GM12878 (cell line): ENCODE data around the gene PLEKHG2. TPM values are rescaled to one million over a fixed set of nuclear protein-coding genes. Genes with fewer than 3 reads are reported as not detected.

ENCODE experiments used
- ATAC-seq: fragments of 200-7000 bp; cut with Tn5 transposase; 3 replicates; pipeline ENCODE4 v1.9.1; 2020; ENCODE audit warnings: mild to moderate bottlenecking, moderate library complexity
- BruUV-seq: library from RNA; stranded (reverse); fragments of 400-500 nt; replicated peaks from 2 replicates; lab custom pipeline; 2021; lab: Mats Ljungman, UMichigan
- CTCF ChIA-PET: fragments of 300-600 bp; sonication (Branson Sonifier 250); formaldehyde crosslinking; extraction: SDS; loops from one replicate; lab custom pipeline; 2021; ENCODE audit warnings: inconsistent platforms; lab: Yijun Ruan, JAX
- POLR2A ChIA-PET: fragments of 350-600 bp; formaldehyde crosslinking; extraction: SDS; loops from one replicate; lab custom pipeline; 2021; ENCODE audit warnings: inconsistent platforms; lab: Charles Lee
- RAD21 ChIA-PET: fragments of 300-600 bp; sonication (Branson Sonifier 250); formaldehyde crosslinking; loops from one replicate; lab custom pipeline; 2023; ENCODE audit warnings: antibody characterized with exemption; ENCODE audit not compliant: unreplicated experiment; lab: Charles Lee
- SMC1A ChIA-PET: fragments of 300-600 bp; sonication (Branson Sonifier 250); formaldehyde crosslinking; loops from one replicate; lab custom pipeline; 2023; ENCODE audit not compliant: unreplicated experiment, uncharacterized antibody; lab: Charles Lee
- DNase-seq: peaks from one replicate; pipeline ENCODE4 v3.0.0-alpha.2; 2011; ENCODE audit warnings: low read depth, low spot score
- FAIRE-seq: peaks from 3 replicates; lab custom pipeline; 2011; peaks lifted over from hg19 to GRCh38; lab: Jason Lieb, UNC
- H2AFZ ChIP-seq: 2 replicates; pipeline ENCODE4 v1.6.0; 2011; ENCODE audit warnings: low read depth, low read length, control low read depth; ENCODE audit not compliant: control insufficient read depth
- H3K27ac ChIP-seq: 2 replicates; pipeline ENCODE4 v1.5.1; 2011; ENCODE audit warnings: control low read depth; ENCODE audit not compliant: control insufficient read depth, insufficient read depth
- H3K27me3 ChIP-seq, 2 experiments: replicated peaks in 1 of 2; 2 replicates each; pipeline versions ENCODE4 v1.6.0 to v1.6.1; 2011; ENCODE audit warnings: low read length in 1 of 2; ENCODE audit not compliant: control insufficient read depth in 2 of 2, insufficient read depth in 2 of 2
- H3K36me3 ChIP-seq, 2 experiments: 2 replicates each; pipeline ENCODE4 v1.5.1; 2011; ENCODE audit warnings: low read length in 1 of 2; ENCODE audit not compliant: control insufficient read depth in 2 of 2, insufficient read depth in 2 of 2
- H3K4me1 ChIP-seq: 2 replicates; pipeline ENCODE4 v1.6.1; 2011; ENCODE audit warnings: mild to moderate bottlenecking, low read length, moderate library complexity, mixed read lengths; ENCODE audit not compliant: control insufficient read depth, insufficient read depth
- H3K4me2 ChIP-seq: 2 replicates; pipeline ENCODE4 v1.6.0; 2011; ENCODE audit warnings: control low read depth; ENCODE audit not compliant: control insufficient read depth, insufficient read depth
- H3K4me3 ChIP-seq: fragments of 200-600 bp; sonication (generic); 2 replicates; pipeline ENCODE4 v1.5.1; 2016
- H3K79me2 ChIP-seq: 2 replicates; pipeline ENCODE4 v1.6.0; 2011; ENCODE audit warnings: low read length; ENCODE audit not compliant: control insufficient read depth, insufficient read depth
- H3K9ac ChIP-seq: 2 replicates; pipeline ENCODE4 v1.8.0; 2011; ENCODE audit warnings: low read length, control low read depth, mixed read lengths; ENCODE audit not compliant: control insufficient read depth, insufficient read depth
- H3K9me3 ChIP-seq: replicated peaks from 3 replicates; pipeline ENCODE4 v1.5.1; 2011; ENCODE audit warnings: mild to moderate bottlenecking, low read length; ENCODE audit not compliant: control insufficient read depth, insufficient read depth
- H4K20me1 ChIP-seq: 2 replicates; pipeline ENCODE4 v1.6.0; 2011; ENCODE audit not compliant: control insufficient read depth, insufficient read depth
- BCL11A ChIP-seq: IDR thresholded peaks from 2 replicates; pipeline ENCODE4 v1.6.1; 2011; ENCODE audit warnings: low read depth, low read length
- EP300 ChIP-seq, 2 experiments: fragments of 150-350 bp in 1 of 2; IDR thresholded peaks; 2 replicates each; pipeline ENCODE4 v1.6.1; 2011 to 2012; ENCODE audit warnings: low read depth in 2 of 2, low read length in 2 of 2, borderline replicate concordance in 1 of 2, improper control_type of control experiment in 1 of 2, inconsistent platforms in 1 of 2; ENCODE audit not compliant: control insufficient read depth in 1 of 2
- ESRRA ChIP-seq: IDR thresholded peaks from 2 replicates; pipeline ENCODE4 v1.6.1; 2012; ENCODE audit warnings: mild to moderate bottlenecking, low read length, improper control_type of control experiment
- FOS ChIP-seq: IDR thresholded peaks from 3 replicates; pipeline ENCODE4 v1.6.1; 2011; ENCODE audit warnings: borderline replicate concordance; ENCODE audit not compliant: insufficient read length; ENCODE audit errors: extremely low read depth
- FOXM1 ChIP-seq: IDR thresholded peaks from 2 replicates; pipeline ENCODE4 v1.6.1; 2012; ENCODE audit warnings: low read depth, mild to moderate bottlenecking, inconsistent platforms, low read length, moderate library complexity
- POLR2A ChIP-seq: IDR thresholded peaks from 2 replicates; pipeline ENCODE4 v1.6.1; 2011; ENCODE audit warnings: low read depth, mild to moderate bottlenecking, low read length
- RCOR1 ChIP-seq: conservative IDR thresholded peaks from 2 replicates; pipeline ENCODE4 v1.6.1; 2012; ENCODE audit warnings: low read depth, low read length, improper control_type of control experiment
- SMAD1 ChIP-seq: fragments of 450-650 bp; IDR thresholded peaks from 2 replicates; pipeline ENCODE4 v1.6.1; 2018; ENCODE audit warnings: mild to moderate bottlenecking, low read depth; ENCODE audit not compliant: partially characterized antibody
- SMAD5 ChIP-seq: IDR thresholded peaks from 2 replicates; pipeline ENCODE4 v1.6.1; 2016; ENCODE audit warnings: antibody characterized with exemption, low read depth
- TCF3 ChIP-seq: IDR thresholded peaks from 2 replicates; pipeline ENCODE4 v1.6.1; 2012; ENCODE audit warnings: low read depth, mild to moderate bottlenecking, low read length, borderline replicate concordance; ENCODE audit not compliant: insufficient read depth
- WRNIP1 ChIP-seq: IDR thresholded peaks from 2 replicates; pipeline ENCODE4 v1.6.1; 2011; ENCODE audit warnings: low read depth, low read length, improper control_type of control experiment, borderline replicate concordance
- ZNF384 ChIP-seq: IDR thresholded peaks from 2 replicates; pipeline ENCODE4 v1.6.1; 2012; ENCODE audit warnings: low read depth, mild to moderate bottlenecking, low read length, improper control_type of control experiment, borderline replicate concordance
- WGBS: methylation state at CpG from one replicate; pipeline ENCODE4 v1.1.6; 2016; ENCODE audit warnings: low lambda C conversion rate; ENCODE audit not compliant: insufficient replicate concordance, insufficient coverage; ENCODE audit errors: missing lambda C conversion rate; 5-methylcytosine and 5-hydroxymethylcytosine counted together
- in situ Hi-C: fragments of 300-500 bp; cut with MboI; formaldehyde crosslinking; loops from 9 replicates; pipeline ENCODE4 v1.14.3; 2018; ENCODE audit warnings: mixed read lengths
- intact Hi-C: fragments of 100-400 bp; cut with micrococcal nuclease; formaldehyde crosslinking; loops from one replicate; pipeline ENCODE4 v1.14.2; 2022; ENCODE audit not compliant: unreplicated experiment
- polyA plus RNA-seq, 11 experiments: library from polyadenylated mRNA; depleted of rRNA in 4 of 11; unstranded in 6 of 11; stranded (reverse) in 5 of 11; fragments of >200 nt; fragmentation: Nextera tagmentation in 4 of 11; fragmentation: Illumina TruSeq in 1 of 11; extraction: Ambion mirVana in 4 of 11; extraction: Trizol in 1 of 11; gene quantifications; 1 replicate in 1 of 11; 2 replicates in 10 of 11; pipeline versions ENCODE4 v1.2.1 to v1.2.3, GENCODE V29; 2011 to 2016; ENCODE audit warnings: inconsistent platforms in 2 of 11, missing spikeins in 2 of 11, low read depth in 1 of 11
- total RNA-seq, 4 experiments: library from RNA; depleted of rRNA in 3 of 4; stranded (reverse); fragments of >200 nt in 3 of 4; fragmentation: Illumina TruSeq in 1 of 4; extraction: Trizol in 1 of 4; gene quantifications; 2 replicates each; pipeline versions ENCODE4 v1.2.1 to v1.2.3, GENCODE V29; 2013 to 2021
- TF ChIP-seq, protein P1 (sequence below), 3 experiments: IDR thresholded peaks in 2 of 3; conservative IDR thresholded peaks in 1 of 3; 2 replicates each; pipeline ENCODE4 v1.5.1; 2011; ENCODE audit warnings: low read depth in 3 of 3, low read length in 3 of 3, mild to moderate bottlenecking in 3 of 3, control low read depth in 2 of 3, moderate library complexity in 2 of 3, inconsistent platforms in 1 of 3, mixed read lengths in 1 of 3; ENCODE audit not compliant: control insufficient read depth in 2 of 3, insufficient read depth in 1 of 3; ENCODE audit errors: extremely low read depth in 1 of 3
- TF ChIP-seq, protein P2 (sequence below): IDR thresholded peaks from 2 replicates; pipeline ENCODE4 v1.6.1; 2011; ENCODE audit warnings: low read depth, low read length, improper control_type of control experiment, borderline replicate concordance

Gene PLEKHG2
- total and polyA plus RNA-seq, 10 of the 15 experiments (the other 5 are each of a cell fraction or from before 2014, with no cell fraction given), result 3.0 to 62.5 (median 17.2) TPM

DNA sequence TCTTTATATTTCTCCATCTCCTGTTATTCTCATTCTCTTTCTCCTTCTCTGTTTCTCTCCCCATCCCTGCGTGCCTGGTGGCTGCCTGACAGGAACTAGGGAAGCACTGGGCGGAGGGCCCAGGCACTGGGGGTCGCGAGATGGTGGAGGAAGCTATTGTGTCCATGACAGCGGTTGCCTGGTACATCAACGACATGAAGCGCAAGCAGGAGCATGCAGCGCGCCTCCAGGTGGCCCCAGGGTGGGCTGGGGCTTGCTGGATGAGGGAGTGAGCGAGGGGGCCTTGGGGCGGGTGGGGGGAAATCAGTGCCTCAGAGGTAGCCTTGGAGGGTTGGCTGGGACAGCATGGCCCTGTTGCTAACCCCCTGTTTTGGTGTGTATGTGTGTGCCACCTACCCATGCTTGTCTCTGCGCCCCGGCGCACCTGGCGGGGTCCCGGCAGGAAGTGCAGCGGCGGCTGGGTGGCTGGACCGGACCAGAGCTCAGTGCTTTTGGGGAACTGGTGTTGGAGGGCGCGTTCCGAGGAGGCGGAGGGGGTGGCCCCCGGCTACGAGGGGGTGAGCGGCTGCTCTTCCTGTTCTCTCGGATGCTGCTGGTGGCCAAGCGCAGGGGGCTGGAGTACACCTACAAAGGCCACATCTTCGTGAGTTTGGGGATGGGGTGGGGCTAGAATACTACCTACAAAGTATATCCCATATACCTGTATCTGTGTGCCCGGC, 5.2 kb downstream of the PLEKHG2 start:
- no peaks in the 10 kb centered on the region for H3K9me3 ChIP-seq
- no TSS peak for BruUV-seq
- ChIA-PET SMC1A (no interaction called here), RAD21 (no interaction called here), CTCF (interaction anchor here (0.6 kb wide), 1 partner anchor 111 kb away, joined by 3 read pairs; no protein-coding TSS in a partner anchor), POLR2A (interaction anchor here (0.7 to 1.2 kb wide), 2 partner anchors 11 to 217 kb away, joined by 3 read pairs; no protein-coding TSS in a partner anchor)
- ATAC-seq, result no peak
- no peak overlapping the region for H3K27ac ChIP-seq
- H3K79me2 ChIP-seq, result peaks cover 24% of the 10 kb centered on the region
- WGBS, result 97% methylated on average over 30 of the region's 30 CpGs
- no peaks in the 10 kb centered on the region for H3K27me3 ChIP-seq
- H3K4me3 ChIP-seq, result no peak overlapping the region
- intact Hi-C loops (loop anchor here (10.0 kb wide), 1 partner anchor 117 kb away; the partner anchor contains the start of gene EID2B), in situ Hi-C loops (no loop called here)
- no peak overlapping the region for H2AFZ ChIP-seq
- no peaks in the 10 kb centered on the region for H3K4me1 ChIP-seq
- DNase-seq, result no peak
- H3K9ac ChIP-seq, result no peak overlapping the region
- no peaks in the 10 kb centered on the region for H4K20me1 ChIP-seq
- no peak overlapping the region for H3K4me2 ChIP-seq
- H3K36me3 ChIP-seq, result peaks cover 6 to 10% of the 10 kb centered on the region in 2 experiments; a peak in 3 of 4 replicates
- no peak for FAIRE-seq
- TF ChIP-seq FOS (no peak), ESRRA (no peak), RCOR1 (no peak)

DNA sequence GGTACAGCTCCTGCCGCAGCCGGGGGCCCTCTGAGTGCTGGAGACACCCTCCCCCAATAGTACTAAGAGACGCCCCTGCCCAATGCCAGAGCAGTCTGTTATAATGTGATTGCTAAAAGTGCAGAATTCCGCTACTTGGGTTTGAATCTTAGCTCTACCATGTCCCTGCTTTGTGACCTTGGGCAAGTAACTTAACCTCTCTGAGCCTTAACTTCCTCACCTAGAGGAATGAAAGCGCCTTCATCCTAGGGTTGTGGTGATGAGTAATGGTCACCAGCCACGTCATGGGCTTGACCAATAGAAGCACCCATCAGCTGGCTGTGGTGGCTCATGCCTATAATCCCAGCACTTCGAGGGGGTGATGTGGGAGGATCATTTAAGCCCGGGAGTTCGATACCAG, 6.5 kb downstream of the PLEKHG2 start:
- no peak for DNase-seq
- no peak for ATAC-seq
- no peak overlapping the region for H3K4me3 ChIP-seq
- H3K27ac ChIP-seq, result no peak overlapping the region
- WGBS, result 99% methylated on average over 9 of the region's 9 CpGs
- H2AFZ ChIP-seq, result no peak overlapping the region
- H3K9ac ChIP-seq, result no peak overlapping the region
- no peaks in the 10 kb centered on the region for H3K27me3 ChIP-seq
- no peaks in the 10 kb centered on the region for H3K4me1 ChIP-seq
- peaks cover 9 to 18% of the 10 kb centered on the region in 2 experiments; a peak in 3 of 4 replicates for H3K36me3 ChIP-seq
- CTCF ChIA-PET, result no interaction called here
- H3K4me2 ChIP-seq, result no peak overlapping the region
- in situ Hi-C loops (no loop called here), intact Hi-C loops (loop anchor here (10.0 kb wide), 1 partner anchor 116 kb away; the partner anchor contains the start of gene EID2B)
- no peaks in the 10 kb centered on the region for H3K9me3 ChIP-seq
- RAD21 ChIA-PET, result no interaction called here
- H4K20me1 ChIP-seq, result no peaks in the 10 kb centered on the region
- peaks cover 11% of the 10 kb centered on the region for H3K79me2 ChIP-seq
- POLR2A ChIA-PET, result no interaction called here
- no TSS peak for BruUV-seq
- SMC1A ChIA-PET, result interaction anchor here (0.9 kb wide), 1 partner anchor 8 kb away, joined by 3 read pairs; no protein-coding TSS in a partner anchor
- FAIRE-seq, result no peak
- TF ChIP-seq WRNIP1 (no peak), BCL11A (no peak), ZNF384 (no peak), POLR2A (no peak), SMAD5 (no peak), TCF3 (no peak), EP300 (IDR thresholded peaks at IDR 0.05; ENCODE audit: borderline replicate concordance in 1 of 2, control insufficient read depth in 1 of 2, low read depth in 2 of 2, low read length in 2 of 2) (no peak), FOXM1 (no peak), SMAD1 (no peak)
- TF ChIP-seq, protein P1, sequence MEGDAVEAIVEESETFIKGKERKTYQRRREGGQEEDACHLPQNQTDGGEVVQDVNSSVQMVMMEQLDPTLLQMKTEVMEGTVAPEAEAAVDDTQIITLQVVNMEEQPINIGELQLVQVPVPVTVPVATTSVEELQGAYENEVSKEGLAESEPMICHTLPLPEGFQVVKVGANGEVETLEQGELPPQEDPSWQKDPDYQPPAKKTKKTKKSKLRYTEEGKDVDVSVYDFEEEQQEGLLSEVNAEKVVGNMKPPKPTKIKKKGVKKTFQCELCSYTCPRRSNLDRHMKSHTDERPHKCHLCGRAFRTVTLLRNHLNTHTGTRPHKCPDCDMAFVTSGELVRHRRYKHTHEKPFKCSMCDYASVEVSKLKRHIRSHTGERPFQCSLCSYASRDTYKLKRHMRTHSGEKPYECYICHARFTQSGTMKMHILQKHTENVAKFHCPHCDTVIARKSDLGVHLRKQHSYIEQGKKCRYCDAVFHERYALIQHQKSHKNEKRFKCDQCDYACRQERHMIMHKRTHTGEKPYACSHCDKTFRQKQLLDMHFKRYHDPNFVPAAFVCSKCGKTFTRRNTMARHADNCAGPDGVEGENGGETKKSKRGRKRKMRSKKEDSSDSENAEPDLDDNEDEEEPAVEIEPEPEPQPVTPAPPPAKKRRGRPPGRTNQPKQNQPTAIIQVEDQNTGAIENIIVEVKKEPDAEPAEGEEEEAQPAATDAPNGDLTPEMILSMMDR (IDR thresholded peaks at IDR 0.05 in 2 of 3, conservative IDR thresholded peaks at IDR 0.05 in 1 of 3; ENCODE audit: control insufficient read depth in 2 of 3, extremely low read depth in 1 of 3, insufficient read depth in 1 of 3, low read depth in 3 of 3, low read length in 3 of 3), result no peak
- TF ChIP-seq, protein P2, sequence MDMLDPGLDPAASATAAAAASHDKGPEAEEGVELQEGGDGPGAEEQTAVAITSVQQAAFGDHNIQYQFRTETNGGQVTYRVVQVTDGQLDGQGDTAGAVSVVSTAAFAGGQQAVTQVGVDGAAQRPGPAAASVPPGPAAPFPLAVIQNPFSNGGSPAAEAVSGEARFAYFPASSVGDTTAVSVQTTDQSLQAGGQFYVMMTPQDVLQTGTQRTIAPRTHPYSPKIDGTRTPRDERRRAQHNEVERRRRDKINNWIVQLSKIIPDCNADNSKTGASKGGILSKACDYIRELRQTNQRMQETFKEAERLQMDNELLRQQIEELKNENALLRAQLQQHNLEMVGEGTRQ, result no peak
